OCI-M2 (cell line): Measurements from ENCODE around the gene TMEM52.

Source experiments
- DNase-seq: peaks from one replicate; lab custom pipeline; 2025; ENCODE audit not compliant: unreplicated experiment; lab: John Stamatoyannopoulos, UW

Gene TMEM52

DNA sequence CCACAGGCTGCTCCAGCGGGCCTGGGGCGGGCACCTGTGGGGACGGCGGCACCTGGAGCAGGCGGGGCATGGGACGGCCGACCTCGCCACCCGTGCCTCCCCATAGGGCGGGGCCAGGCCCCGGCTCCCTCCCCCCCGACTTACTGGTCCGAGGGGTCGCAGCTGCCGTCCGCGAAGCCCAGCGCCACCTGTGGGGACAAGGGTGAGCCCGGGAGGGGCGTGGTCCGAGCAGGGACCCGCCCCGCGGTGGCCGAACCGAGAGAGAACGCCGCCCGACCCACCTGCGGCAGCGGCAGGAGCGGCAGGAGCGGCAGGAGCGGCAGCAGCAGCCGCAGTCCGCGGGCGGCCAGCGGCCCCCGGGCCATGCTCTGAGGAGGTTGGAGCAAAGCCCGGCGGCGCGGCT, at the start of gene TMEM52:
Gene TMEM52, minus strand, starts transcription at position 379 of the 403 bp plus-strand sequence. Its CDS starts 14 bp downstream, at position 365.
- no peak for DNase-seq

DNA sequence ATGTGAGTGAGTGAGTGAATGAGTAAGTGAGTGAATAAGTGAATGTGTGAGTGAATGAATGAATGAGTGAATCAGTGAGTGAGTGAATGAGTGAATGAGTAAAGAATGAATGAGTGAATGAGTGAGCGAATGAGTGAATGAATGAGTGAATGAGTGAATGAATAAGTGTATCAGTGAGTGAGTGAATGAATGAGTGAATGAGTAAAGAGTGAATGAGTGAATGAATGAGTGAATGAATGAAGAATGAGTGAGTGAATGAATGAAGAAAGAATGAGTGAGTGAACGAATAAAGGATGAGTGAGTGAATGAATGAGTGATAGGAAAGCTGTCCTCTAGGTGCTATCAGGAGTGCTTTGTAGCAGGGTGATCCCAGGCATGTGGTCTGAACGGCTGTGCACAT, 48.8 kb upstream of the TMEM52 start:
- no peak for DNase-seq

GRCh38 chr1:1967151-1967550, 48.1 kb upstream of the TMEM52 start:
- no peak for DNase-seq

DNA sequence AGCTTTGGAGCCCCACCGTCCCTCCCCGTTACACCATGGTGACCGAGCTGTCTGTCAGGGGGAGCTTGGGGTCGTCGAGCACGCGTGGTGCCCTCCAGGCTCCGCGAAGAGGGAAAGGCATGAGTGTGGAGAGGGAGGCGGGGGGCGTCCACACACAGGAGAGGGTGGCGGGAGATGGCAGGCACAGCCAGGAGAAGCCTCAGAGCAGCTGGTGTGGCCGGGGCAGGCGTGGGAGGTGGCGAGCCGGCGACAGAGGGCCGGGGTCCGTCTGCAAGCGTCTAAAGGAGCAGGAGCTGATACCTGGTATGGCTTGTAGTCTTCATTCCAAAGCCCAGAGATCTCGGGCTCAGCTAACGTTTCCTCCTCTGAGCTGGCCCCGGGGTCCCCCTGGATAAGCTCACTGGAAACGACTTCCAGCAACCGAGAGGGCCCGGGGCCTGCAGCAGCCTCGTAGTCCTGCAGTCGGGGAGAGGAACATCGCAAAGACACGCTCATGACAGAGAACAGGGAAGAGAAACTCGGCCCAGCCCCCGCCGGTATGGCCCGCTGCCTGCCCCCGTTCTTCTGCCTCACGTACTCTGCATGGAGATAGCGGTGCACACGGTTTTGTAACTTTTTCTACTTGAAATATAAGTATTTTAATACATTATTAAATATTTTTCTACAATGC, 47.1 kb upstream of the TMEM52 start:
- no peak for DNase-seq

- DNase-seq = no peak
These were observed 46.5 kb upstream of the TMEM52 start for GRCh38 chr1:1965546-1965945.

DNA sequence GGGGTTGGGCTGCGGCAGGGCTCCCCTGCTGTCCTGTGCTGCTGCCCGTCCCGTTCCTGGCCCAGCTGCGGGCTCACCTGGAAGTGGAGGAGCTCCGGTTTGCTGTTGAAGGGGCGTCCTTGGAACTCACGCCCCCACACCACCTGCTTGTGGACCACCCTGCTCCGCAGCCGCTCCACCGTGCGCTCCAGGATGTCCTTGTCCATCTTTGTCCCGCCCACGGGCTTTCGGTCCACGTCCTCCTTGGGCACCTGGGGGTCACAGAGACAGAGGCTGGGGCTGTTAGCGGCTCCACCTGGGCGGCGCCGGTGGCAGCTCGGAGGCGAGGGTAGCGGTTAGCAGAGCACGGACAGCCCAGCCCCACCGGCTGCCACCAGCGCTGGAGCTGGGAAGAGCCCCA, 45.7 kb upstream of the TMEM52 start:
- no peak for DNase-seq

DNA sequence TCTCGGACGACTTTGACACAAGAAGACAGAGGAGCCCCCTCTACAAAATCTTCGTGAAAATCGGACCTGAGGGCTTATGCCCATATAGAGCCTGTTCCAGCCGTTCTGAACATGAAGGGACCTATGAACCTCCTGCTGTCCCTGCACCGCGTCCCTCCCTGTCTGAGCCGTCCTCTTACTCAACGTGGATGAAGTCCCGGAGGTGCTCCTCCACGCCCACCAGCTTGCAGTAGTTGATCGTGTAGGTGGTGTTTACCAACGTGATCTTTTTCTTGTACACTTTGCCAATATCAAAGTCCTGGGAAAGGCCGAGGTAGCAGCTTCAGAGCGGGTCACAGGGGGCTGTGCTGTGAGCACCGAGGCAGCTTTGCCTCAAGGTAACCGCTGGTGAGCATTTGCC, 44.5 kb upstream of the TMEM52 start:
- no peak for DNase-seq

DNA sequence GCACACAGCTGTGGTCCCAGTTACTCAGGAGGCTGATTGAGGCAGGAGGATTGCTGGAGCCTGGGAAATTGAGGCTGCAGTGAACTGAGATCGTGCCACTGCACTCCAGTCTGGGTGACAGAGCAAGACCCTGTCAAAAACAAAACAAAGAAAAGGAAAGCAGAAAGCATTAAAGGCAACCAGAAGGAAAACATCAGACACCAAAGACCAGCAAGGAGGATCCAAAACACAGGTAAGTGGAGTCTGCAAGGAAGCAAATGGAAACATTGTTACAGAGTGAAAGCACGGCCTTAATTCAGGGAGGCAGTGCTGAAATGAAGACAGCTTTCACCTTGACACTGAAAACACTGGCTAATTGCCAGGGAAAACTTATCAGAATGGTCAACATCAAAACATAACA, 43.7 kb upstream of the TMEM52 start:
- no peak for DNase-seq

DNA sequence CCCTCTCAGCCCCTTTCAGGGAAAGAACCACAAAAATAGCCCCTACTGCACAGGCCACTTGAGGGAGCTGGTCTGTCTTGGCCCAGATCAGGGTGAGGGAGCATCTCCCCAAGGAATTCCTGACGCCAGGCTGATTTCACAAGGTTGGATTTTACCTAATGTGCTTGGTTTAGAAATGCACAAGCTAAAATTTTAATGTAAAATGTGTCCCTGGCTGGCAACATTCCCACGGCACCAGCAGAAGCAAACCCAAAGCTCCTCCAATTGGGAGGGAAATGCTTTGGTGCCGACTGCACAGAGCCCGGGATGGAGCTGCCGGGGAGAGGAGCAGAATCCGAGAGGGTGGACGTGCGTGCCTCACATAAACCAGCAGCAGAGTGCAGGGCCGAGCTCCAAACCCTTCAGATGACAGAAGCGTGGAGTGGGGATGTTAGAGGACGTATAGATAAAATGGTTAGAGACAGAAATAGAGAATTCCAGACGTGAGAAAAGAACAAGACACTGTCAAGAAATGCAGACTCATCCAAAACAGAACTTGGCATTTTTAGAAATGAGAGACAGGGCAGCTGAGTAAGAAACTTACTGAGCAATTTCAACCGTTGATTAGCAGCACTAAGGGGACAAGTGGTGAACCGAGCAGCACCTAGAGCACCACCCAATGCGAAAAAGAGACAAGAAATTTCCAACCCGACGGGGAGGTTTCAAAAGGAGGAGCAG, 41.6 kb upstream of the TMEM52 start:
- no peak for DNase-seq

DNA sequence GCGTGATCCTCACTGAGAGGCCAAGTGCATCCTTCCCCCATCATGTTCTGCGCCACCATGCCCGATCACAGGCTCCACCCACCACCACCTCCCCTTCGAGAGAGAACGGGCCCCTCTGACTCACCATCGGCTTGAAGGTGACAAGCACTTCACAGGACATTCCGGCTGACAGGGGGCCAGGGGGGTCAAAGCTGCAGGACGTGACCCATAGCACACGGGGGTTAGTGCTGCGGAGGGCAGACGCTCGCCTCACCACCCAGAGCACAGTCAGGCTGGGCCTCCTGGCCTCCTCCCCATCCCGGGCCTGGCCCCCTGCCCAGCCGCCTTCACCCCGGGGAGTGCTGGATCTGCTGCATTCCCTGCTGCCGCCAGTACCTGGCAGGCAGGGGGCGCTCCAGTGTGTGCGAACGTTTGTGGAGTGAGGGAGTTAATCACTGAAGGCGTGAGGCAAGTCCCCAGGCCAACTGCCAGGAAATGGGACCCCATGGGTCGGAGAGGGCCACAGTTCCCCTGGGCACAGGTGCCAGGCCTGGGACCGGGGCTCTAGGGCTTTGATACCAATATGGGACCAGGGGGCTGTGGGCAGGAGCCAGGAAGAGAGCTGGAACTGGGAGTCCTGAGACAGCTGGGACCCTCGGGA, 40.9 kb upstream of the TMEM52 start:
- no peak for DNase-seq

- no peak for DNase-seq
These were observed 40.4 kb upstream of the TMEM52 start for GRCh38 chr1:1959459-1959839.

DNA sequence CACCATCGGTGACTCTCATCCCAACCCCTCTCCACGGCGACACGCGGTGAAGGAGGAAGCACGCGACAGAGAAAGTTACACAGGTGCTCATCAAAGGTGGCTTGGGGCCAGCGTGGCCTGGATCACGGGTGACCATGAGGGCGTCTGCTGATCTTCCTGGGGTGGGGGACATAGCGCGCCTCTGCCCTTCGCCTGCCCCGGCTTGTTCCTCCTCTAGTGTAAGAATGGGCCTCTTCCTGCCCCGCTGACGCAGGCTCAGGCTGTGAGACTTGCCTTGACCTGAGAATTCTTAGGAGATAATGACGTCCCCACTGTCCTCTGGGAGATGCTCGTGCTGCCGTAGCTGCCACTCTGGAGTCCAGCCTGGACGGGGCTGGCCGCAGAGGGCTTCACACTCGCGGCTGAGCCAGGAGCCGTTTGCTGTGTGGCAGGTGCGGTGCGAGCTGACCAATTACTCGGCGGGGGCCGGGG, 39.0 kb upstream of the TMEM52 start:
- DNase-seq = no peak

DNA sequence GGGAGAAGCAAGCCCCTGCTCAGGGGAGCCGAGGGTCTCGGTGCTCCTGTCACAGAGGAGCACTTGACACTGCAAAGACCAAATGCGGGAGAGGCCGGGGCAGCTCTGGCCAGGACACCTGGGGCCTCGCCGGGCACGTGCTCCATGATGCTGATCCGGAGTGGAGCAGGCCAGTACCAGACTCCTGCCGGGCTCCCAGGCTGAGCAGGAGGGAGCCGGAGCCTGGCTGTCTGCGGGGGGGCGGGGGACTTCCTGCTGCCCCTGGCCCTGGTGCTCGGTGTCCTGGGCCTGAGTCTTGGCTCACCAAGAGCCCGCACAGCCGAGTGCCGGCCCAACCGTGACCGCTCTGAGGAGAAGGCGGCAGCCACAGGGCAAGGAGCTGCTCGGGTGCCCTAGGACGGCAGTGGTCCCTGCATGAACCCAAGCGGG, 38.5 kb upstream of the TMEM52 start:
- no peak for DNase-seq

- no peak for DNase-seq
These were observed 37.8 kb upstream of the TMEM52 start for GRCh38 chr1:1956586-1957532.

GRCh38 chr1:1956101-1956500, 37.0 kb upstream of the TMEM52 start:
- DNase-seq = no peak

DNA sequence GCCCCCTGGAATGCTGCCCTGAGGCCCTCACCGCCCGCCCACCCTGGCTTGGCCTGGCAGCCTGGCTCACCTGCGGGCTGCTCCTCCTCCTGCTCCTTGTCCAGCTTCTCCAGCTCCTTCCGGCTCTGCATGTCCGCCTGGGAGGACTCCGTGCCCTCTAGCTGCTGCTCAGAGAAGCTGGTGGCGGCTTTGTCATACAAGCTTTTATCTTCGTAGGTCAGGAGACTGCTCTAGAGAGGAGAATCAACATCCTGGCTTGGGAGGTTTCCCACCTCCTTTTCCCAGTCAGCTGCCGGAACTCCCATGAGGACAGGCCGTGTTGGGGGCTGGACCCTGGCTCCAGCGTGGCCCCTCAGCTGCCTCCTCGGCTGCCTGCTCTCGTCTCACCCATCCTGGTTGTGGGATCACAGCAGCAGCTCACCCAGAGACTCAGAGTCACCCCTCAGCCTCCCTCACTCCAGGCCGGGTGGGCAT, 36.6 kb upstream of the TMEM52 start:
- DNase-seq = no peak

DNA sequence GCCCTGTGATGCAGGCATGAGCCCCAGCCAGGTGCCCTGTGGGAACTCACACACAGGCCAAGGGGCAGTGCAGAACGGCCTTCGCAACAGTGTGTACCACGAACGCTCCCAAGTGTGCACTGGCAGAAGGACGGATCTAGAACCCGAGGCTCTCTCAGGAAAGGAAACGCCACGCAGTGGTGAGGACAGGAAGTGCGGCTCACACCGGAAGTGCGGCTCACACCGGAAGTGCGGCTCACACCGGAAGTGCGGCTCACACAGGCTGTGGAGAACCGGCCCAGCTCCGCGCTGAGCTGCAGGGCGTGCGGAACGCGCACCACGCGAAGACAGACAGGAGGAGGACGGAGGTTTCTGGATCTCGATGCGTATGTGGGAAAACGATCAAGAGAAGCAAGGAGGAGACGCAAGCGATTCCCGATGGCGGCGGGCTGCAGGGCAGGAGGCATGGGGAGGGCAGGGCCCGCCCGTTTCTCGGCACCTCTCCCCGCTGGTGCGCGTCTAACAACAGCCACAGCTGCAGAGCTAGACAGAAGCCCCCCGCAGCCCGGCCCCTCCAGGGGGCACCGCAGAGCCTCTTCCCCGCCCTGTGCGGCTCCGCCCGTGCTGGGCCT, 35.9 kb upstream of the TMEM52 start:
- no peak for DNase-seq

- no peak for DNase-seq
These were observed 34.9 kb upstream of the TMEM52 start for GRCh38 chr1:1954015-1954414.

- no peak for DNase-seq
These were observed 31.9 kb upstream of the TMEM52 start for GRCh38 chr1:1950940-1951339.

DNA sequence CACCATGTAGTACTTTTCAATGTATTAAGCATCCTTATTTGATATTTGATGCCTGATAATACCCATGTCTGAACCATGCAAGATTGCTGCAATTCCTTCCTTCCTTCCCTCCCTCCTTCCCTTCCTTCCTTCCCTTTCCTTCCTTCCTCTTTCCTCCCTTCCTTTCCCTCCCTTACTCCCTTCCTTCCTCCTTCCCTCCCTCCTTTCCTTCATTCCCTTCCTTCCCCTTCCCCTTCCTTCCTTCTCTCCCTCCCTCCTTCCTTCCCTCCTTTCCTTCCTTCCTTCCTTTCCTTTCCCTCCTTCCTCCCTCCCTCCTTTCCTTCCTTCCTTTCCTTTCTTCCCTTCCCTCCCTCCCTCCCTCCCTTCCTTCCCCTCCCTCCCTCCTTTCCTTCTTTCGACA, 29.7 kb upstream of the TMEM52 start:
- no peak for DNase-seq

GRCh38 chr1:1947493-1947892, 28.4 kb upstream of the TMEM52 start:
- DNase-seq = no peak
